HEK293T (cell line): ENCODE results near the gene NBAS.

Experiments
- ARNT ChIP-seq: fragments of 450-650 bp; IDR thresholded peaks from 2 replicates; pipeline ENCODE4 v1.6.1; 2017; ENCODE audit warnings: mild to moderate bottlenecking
- BHLHE40 ChIP-seq: fragments of 450-650 bp; IDR thresholded peaks from 2 replicates; pipeline ENCODE4 v1.6.1; 2016; ENCODE audit warnings: mild to moderate bottlenecking, moderate library complexity, borderline replicate concordance
- ELF4 ChIP-seq: fragments of 450-650 bp; IDR thresholded peaks from 2 replicates; pipeline ENCODE4 v1.6.1; 2017; ENCODE audit warnings: antibody characterized with exemption
- FOXA1 ChIP-seq: fragments of 450-650 bp; IDR thresholded peaks from 2 replicates; pipeline ENCODE4 v1.6.1; 2016; ENCODE audit warnings: mild to moderate bottlenecking
- L3MBTL2 ChIP-seq: fragments of 450-650 bp; conservative IDR thresholded peaks from 2 replicates; pipeline ENCODE4 v1.6.1; 2016; ENCODE audit warnings: mild to moderate bottlenecking
- LEF1 ChIP-seq: fragments of 450-650 bp; IDR thresholded peaks from 2 replicates; pipeline ENCODE4 v1.6.1; 2017; ENCODE audit warnings: mild to moderate bottlenecking, borderline replicate concordance
- SP1 ChIP-seq: fragments of 450-650 bp; IDR thresholded peaks from 2 replicates; pipeline ENCODE4 v1.6.1; 2017
- SUZ12 ChIP-seq: fragments of 450-650 bp; IDR thresholded peaks from 2 replicates; pipeline ENCODE4 v1.6.1; 2016; ENCODE audit warnings: mild to moderate bottlenecking
- TARDBP ChIP-seq: fragments of 450-650 bp; IDR thresholded peaks from 2 replicates; pipeline ENCODE4 v1.6.1; 2016
- ZNF384 ChIP-seq: fragments of 450-650 bp; IDR thresholded peaks from 2 replicates; pipeline ENCODE4 v1.6.1; 2016

DNA sequence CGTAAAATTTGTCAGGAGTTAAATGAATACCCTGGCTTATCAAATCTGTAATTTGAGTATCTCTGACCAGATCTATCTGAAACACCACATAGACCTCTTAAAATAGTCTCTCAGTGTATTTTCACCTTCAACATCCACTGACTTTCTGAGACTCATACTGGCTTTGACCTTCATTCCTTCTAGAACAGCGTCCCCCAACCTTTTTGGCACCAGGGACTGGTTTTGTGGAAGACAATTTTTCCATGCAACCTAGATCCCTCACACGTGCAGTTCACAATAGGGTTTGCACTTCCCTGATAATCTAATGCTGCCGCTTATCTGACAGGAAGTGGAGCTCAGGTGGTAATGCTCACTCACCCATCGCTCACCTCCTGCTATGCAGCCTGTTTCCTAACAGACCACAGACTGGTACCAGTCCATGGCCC, 3.2 kb downstream of the NBAS start:
- TF ChIP-seq ZNF384 (no peak), ELF4 (no peak), TARDBP (no peak), SP1 (no peak), FOXA1 (no peak), ARNT (no peak), L3MBTL2 (no peak), BHLHE40 (no peak), SUZ12 (no peak), LEF1 (no peak)
